ENCODE results near the gene GRHPR. TPM values are rescaled to one million over a fixed set of nuclear protein-coding genes. Genes with fewer than 3 reads are reported as not detected.

GRHPR gene
- total and polyA plus RNA-seq, 2 of the 4 experiments (the other 2 are of a cell fraction): 182 to 191 TPM

- WGBS, 2 experiments (ENCODE audit: extremely low coverage in 2 of 2, insufficient read length in 1 of 2): 60% methylated on average over 1 of the region's 3 CpGs; no CpG with 5 or more reads in 1 of the 2 experiments
- H3K4me2 ChIP-seq (ENCODE audit: low read depth, low read length): peak overlapping the region; percentile 38; the same call in 1 of the 2 replicates
Measured at GRCh38 chr9:37451628-37452027, 29.1 kb downstream of the GRHPR start.

More at GRCh38 chr9:37451628-37452027, 29.1 kb downstream of the GRHPR start:
- Histone ChIP-seq H2BK5ac (ENCODE audit: low read depth, low read length, poor library complexity, severe bottlenecking) (no peak overlapping the region), H4K20me1 (ENCODE audit: insufficient read depth, low read length) (peaks cover 50% of the 10 kb centered on the region), H3K4me3 (ENCODE audit: insufficient read depth, low read depth, low read length) (no peak overlapping the region), H3K9me1 (ENCODE audit: insufficient read depth, low read length) (peaks cover 18% of the 10 kb centered on the region), H3K9ac (ENCODE audit: low read depth, low read length) (no peak overlapping the region), H4K8ac (ENCODE audit: low read depth in 2 of 2, low read length in 2 of 2) (no peak overlapping the region), H2BK20ac (ENCODE audit: low read depth, low read length) (no peak overlapping the region), H3K4ac (ENCODE audit: low read depth, low read length) (no peak overlapping the region), H3K9me3 (ENCODE audit: control insufficient read depth, insufficient read depth, low read length) (no peaks in the 10 kb centered on the region), H4K91ac (ENCODE audit: insufficient read depth, low read depth, low read length) (no peak overlapping the region), H3K23ac (ENCODE audit: low read depth, low read length) (no peak overlapping the region), H2BK15ac (ENCODE audit: low read depth, low read length) (no peak overlapping the region), H3K14ac (replicated peaks; ENCODE audit: low read depth, low read length) (no peak overlapping the region), H2BK120ac (ENCODE audit: low read depth, low read length) (no peak overlapping the region), H3K18ac (ENCODE audit: low read depth, low read length) (no peak overlapping the region), H2AFZ (replicated peaks; ENCODE audit: low read length, poor library complexity) (no peak overlapping the region), H4K5ac (ENCODE audit: low read depth, low read length) (no peak overlapping the region), H2AK5ac (ENCODE audit: low read depth, low read length) (no peak overlapping the region), H3K36me3 (ENCODE audit: control insufficient read depth, insufficient read depth, low read length) (peaks cover 5% of the 10 kb centered on the region; the same call in 1 of the 2 replicates), H3K4me1 (ENCODE audit: control insufficient read depth, insufficient read depth, low read length) (peaks cover 14% of the 10 kb centered on the region), H2AK9ac (replicated peaks; ENCODE audit: low read depth, low read length, poor library complexity) (no peak overlapping the region), H3K27me3 (ENCODE audit: control insufficient read depth, insufficient read depth, low read length) (no peaks in the 10 kb centered on the region), H3K56ac (ENCODE audit: extremely low read depth, insufficient read depth, low read length) (no peak overlapping the region), H3K27ac (ENCODE audit: insufficient read depth, low read length) (peak overlapping the region; percentile 10; the same call in 1 of the 2 replicates), H3K79me1 (ENCODE audit: low read depth in 1 of 2, low read length in 2 of 2) (peaks cover 31 to 85% of the 10 kb centered on the region in 2 experiments)
- dilution Hi-C loops (cut with HindIII; ENCODE audit: low sequenced_read_pairs, unreplicated experiment): no loop called here
- ChIA-PET CTCF (interaction anchor here (0.8 kb wide), 1 partner anchor 11 kb away, joined by 5 read pairs; no protein-coding TSS in a partner anchor), POLR2A (ENCODE audit: unreplicated experiment) (no interaction called here)
- BruUV-seq (replicated peaks): no TSS peak
- TF ChIP-seq ELK1 (IDR thresholded peaks at IDR 0.05; ENCODE audit: borderline replicate concordance, low read depth, low read length): no peak
- TF ChIP-seq RCOR1 (IDR thresholded peaks at IDR 0.05; ENCODE audit: insufficient replicate concordance, low read length): no peak
- no peak for TF ChIP-seq MXI1 (IDR thresholded peaks at IDR 0.05; ENCODE audit: borderline replicate concordance, low read depth, low read length)
- no peak for TF ChIP-seq NFE2L2 (IDR thresholded peaks at IDR 0.05; ENCODE audit: low read depth, low read length)
- TF ChIP-seq POLR2A (IDR thresholded peaks at IDR 0.05; ENCODE audit: low read depth, low read length): no peak
- in situ Hi-C loops (cut with MboI; ENCODE audit: low sequenced_read_pairs): no loop called here
- no peak for ATAC-seq (ENCODE audit: low read depth)
- intact Hi-C loops (cut with micrococcal nuclease): no loop called here
- no peak for DNase-seq
